ENCODE results near the gene TSC22D3.
A peak's percentile ranks its signal among the peaks of the same experiment; 100 is the strongest.
"Not testable (repeated sequence)": the region's sequence is repeated elsewhere in the genome, so short reads cannot be mapped to it uniquely, and the experiment has no call there.

TSC22D3 gene

GRCh38 chrX:107775734-107776511, at the start of gene TSC22D3:
Gene TSC22D3 (minus strand): TSS chrX:107775787. CDS start chrX:107775419, 368 bp downstream.
- peak; percentile 78 for DNase-seq

GRCh38 chrX:107823456-107823855, 47.9 kb upstream of the TSC22D3 start:
- no peak for DNase-seq

- DNase-seq = no peak
Measured at GRCh38 chrX:107823042-107823441, 47.5 kb upstream of the TSC22D3 start.

DNA sequence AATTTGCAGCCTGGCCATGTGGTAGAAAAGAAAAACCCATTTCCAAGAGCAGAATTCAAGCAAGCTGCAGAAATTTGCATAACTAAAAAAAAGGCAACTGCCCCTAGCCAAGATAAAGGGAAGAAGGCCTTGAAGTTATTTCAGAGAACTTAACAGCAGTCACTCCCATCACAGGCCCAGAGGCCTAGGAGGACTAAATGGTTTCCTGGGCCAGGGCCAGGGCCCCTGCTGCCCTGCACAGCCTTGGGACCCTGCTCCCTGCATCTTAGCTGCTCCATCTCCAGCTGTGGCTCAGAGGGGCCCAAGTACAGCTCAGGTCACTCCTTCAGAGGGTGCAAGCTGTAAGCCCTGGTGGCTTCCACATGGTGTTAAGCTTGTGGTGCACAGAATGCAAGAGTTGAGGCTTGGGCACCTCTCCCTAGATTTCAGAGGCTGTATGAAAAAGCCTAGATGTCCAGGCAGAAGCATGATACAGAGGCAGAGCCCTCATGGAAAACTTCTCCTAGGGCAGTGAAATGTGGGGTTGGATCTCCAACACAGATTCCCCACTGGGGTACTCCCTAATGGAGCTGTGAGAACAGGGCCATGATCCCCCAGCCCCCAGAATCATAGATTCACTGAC, 43.4 kb upstream of the TSC22D3 start:
- DNase-seq = no peak

- not testable (repeated sequence) for DNase-seq
Measured at GRCh38 chrX:107810053-107810452, 34.5 kb upstream of the TSC22D3 start.

DNA sequence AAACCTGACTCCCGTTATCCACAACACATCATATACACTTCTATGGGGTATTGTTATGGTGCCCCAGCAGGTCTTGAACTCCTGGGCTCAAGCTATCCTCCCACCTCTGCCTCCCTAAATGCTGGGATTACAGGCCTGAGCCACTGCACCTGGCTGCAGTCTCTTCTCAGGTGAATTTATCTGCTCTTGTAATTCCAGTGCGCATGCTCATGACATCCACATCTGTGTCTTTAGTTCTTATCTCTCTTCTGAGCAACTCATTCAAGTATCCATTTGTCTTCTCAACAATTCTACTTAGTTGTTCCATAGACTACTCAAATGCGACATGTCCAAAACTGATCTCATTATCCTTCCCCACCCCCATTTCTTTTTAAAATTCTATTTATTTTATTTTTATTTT, 29.6 kb upstream of the TSC22D3 start:
- DNase-seq = no peak

DNA sequence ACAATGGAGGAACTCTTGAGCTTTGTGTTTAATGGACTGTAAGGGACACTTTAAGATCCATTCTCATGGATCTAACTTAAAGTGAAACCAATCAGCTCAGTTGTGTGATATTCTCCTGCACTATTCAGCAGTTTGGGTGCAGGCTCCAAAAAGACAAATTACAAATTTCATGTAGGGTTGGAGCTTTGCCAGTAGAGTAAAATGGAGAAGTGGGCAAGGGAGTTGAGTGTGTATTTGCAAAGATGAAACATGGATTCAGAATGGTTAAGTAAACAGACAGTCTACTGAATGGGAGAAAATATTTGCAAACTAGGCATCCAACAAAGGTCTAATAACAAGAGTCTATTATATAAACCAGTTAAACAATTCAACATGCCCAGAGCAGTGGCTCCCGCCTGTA, 28.8 kb upstream of the TSC22D3 start:
- DNase-seq = no peak

DNA sequence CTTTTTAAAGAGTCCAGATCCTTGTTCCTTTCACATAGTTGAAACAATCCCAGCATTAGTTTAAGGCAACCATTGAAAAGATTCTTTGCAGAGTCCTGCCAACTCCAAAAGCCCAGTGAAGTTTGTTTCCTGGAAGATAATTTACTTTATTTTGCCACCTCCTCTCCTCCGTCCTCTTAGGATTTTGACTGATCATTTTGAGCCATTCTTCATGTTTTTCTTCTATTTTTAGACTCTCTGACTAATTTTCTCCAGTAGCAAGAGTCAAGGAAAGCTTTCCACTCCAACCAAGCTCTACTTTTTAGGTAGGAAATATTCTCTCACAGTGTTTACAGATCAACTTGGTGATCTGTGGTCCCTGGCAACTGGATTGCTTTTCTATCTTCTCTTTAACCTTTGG, 12.2 kb upstream of the TSC22D3 start:
- DNase-seq = no peak

DNA sequence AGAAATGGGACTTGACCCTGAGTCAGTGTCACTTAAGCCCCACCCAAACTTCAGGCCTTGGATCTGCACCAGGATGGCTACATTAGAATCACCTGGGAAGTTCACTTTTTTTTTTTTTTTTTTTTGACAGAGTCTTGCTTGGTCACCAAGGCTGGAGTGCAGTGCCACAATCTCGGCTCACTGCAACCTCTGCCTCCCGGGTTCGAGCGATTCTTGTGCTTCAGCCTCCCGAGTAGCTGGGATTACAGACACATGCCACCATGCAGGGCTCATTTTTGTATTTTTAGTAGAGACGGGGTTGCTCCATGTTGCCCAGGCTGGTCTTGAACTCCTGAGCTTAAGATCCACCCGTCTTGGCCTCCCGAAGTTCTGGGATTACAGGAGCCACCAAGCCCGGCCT, 4.9 kb upstream of the TSC22D3 start:
- no peak for DNase-seq

DNA sequence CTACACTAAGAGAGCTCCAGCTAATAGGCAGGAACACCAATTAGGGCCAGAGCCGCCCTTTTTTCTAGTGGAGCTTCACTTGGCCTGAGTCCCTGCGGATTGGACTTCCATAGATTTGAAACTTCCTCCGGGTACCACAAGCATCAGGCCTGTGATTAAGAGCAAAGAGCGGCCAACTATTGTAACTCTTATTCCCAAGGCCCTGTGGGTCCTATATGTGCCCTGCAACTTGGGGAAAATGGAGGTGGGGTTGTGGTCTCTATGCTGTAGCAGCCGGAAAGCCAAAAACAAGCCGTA, 1.9 kb upstream of the TSC22D3 start, which contains the start of gene NCBP2L:
NCBP2L (plus strand) TSS at position 198 of the 297 bp plus-strand sequence. CDS start 16,488 bp downstream, outside the sequence.
- DNase-seq = no peak

GRCh38 chrX:107776649-107777535, 1.3 kb upstream of the TSC22D3 start:
- DNase-seq = peak; percentile 84

DNA sequence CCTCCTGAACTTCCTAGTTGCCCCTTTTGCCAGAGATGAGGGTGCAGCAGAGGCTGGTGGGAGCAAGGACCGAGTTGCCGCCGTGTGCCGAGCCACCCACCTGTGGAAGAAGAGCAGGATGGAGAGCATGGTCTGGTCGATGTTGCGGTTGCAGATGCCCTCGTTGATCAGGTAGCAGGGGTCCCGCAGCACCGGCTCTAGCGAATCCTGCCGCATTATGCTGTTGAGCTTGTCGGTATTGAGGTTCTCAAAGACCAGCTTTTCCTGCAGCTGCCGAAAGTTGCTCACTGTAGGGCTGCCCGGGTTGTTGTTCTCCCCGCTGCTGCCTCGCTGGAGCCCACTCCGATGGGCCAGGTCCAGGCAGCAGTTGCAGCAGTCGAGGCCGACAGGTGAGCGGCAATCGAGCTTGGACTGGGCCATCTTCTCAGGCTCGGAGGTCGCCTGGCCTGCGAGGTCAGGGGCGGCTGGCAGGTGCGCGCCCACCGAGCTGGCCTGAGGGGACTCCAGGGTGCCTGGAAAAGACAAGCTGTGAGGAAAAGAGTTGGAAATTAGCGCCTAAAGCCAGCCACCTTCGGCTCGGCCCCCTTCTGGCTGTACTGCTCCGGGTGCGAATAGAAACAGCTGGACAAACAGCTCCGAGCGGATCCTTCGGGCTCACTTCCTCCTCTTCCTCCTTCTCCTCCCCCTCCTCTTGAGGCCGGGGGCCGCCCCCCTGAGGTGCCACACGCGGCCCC, 420 bp downstream of the TSC22D3 start:
- DNase-seq = no peak

- no peak for DNase-seq
Measured at GRCh38 chrX:107773906-107774435, 1.6 kb downstream of the TSC22D3 start.

GRCh38 chrX:107773206-107773605, 2.4 kb downstream of the TSC22D3 start:
- no peak for DNase-seq

- DNase-seq = no peak
Measured at GRCh38 chrX:107769581-107770317, 5.8 kb downstream of the TSC22D3 start.

DNA sequence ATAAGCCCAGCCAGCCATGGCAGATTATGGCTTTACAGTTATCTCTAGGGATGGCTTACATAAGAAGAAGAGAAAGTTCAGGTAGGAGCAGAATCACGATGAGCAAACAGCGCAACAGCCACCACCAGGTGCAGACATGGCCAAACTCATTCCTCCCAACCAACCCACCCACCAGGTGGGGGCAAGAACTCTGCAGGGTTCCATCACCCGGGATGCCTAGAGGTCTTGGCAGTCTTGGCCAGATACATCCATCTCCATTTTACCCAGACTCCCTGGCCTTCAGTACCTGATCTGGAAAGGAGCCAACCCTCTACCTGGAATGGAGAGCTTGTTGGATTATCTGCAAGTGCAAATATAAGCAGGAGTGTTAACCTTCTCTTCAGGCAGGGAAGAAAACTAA, 7.5 kb downstream of the TSC22D3 start:
- DNase-seq = no peak

GRCh38 chrX:107766470-107767150, 9.0 kb downstream of the TSC22D3 start:
- no peak for DNase-seq

- DNase-seq = no peak
Measured at GRCh38 chrX:107764845-107765608, 10.6 kb downstream of the TSC22D3 start.

DNA sequence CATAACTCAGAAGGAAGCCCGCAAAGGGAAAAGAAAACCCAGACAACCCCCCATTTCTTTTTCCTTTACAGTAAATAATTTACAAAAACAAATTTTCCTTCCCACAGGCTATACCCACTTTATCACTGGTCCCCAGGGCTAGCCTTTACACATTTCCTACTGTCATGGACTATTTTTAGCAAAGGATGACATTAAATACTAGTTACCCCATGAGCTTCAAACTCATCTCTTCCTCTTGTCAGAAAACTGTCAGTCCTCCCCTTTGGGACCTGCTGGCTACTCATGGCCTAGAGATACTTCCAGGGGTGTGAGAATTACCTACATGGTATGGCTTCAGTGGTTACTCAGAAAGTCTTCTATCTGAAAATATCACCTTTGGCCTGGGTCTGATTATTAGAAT, 11.9 kb downstream of the TSC22D3 start:
- no peak for DNase-seq

GRCh38 chrX:107760304-107761077, 15.1 kb downstream of the TSC22D3 start:
- DNase-seq = no peak
